VCaP (cell line): Measurements from ENCODE around the gene P4HA1.
A peak's percentile ranks its signal among the peaks of the same experiment; 100 is the strongest.

Experiments
- H3K27ac ChIP-seq: fragments of 450-650 bp; 2 replicates; pipeline ENCODE4 v1.5.1; 2017
- CTCF ChIP-seq: fragments of 450-650 bp; conservative IDR thresholded peaks from 2 replicates; pipeline ENCODE4 v1.5.1; 2017; ENCODE audit warnings: mild to moderate bottlenecking, moderate library complexity

Gene P4HA1

GRCh38 chr10:73092830-73093229 is 3.8 kb downstream of the P4HA1 start:
- no peak for TF ChIP-seq CTCF
- no peak overlapping the region for H3K27ac ChIP-seq

- peak overlapping the region; percentile 74; the same call in 1 of the 2 replicates for H3K27ac ChIP-seq
These were observed 8.4 kb downstream of the P4HA1 start for GRCh38 chr10:73088304-73088703.

GRCh38 chr10:73086816-73087215 is 9.8 kb downstream of the P4HA1 start:
- H3K27ac ChIP-seq: peak overlapping the region; percentile 74
- no peak for TF ChIP-seq CTCF

More at GRCh38 chr10:73088304-73088703, 8.4 kb downstream of the P4HA1 start:
- no peak for TF ChIP-seq CTCF

GRCh38 chr10:73084209-73084608 is 12.5 kb downstream of the P4HA1 start:
- TF ChIP-seq CTCF: no peak
- no peak overlapping the region for H3K27ac ChIP-seq

GRCh38 chr10:73083221-73083620 is 13.4 kb downstream of the P4HA1 start:
- no peak overlapping the region for H3K27ac ChIP-seq
- TF ChIP-seq CTCF: no peak

- H3K27ac ChIP-seq: no peak overlapping the region
- TF ChIP-seq CTCF: no peak
These were observed 16.7 kb downstream of the P4HA1 start for GRCh38 chr10:73079779-73080541.

- no peak for TF ChIP-seq CTCF
- peak overlapping the region; percentile 59 for H3K27ac ChIP-seq
These were observed 20.1 kb downstream of the P4HA1 start for GRCh38 chr10:73076360-73077183.
